HG03521 (cell line): ENCODE results near the gene MGST2.

Source experiments
- ATAC-seq: cut with Tn5 transposase; IDR thresholded peaks from one replicate; pipeline ENCODE4 v1.9.1; 2021; ENCODE audit warnings: mild to moderate bottlenecking, moderate library complexity; ENCODE audit not compliant: unreplicated experiment

Gene MGST2

GRCh38 chr4:139669335-139669734, 3.7 kb downstream of the MGST2 start:
- ATAC-seq: no peak

GRCh38 chr4:139669890-139670289, 4.3 kb downstream of the MGST2 start:
- ATAC-seq: no peak

GRCh38 chr4:139670775-139671174, 5.2 kb downstream of the MGST2 start:
- no peak for ATAC-seq

- no peak for ATAC-seq
Observed at GRCh38 chr4:139672215-139672614, 6.6 kb downstream of the MGST2 start.

GRCh38 chr4:139672732-139673131, 7.1 kb downstream of the MGST2 start:
- no peak for ATAC-seq

- no peak for ATAC-seq
Observed at GRCh38 chr4:139674875-139675550, 9.4 kb downstream of the MGST2 start.

GRCh38 chr4:139675651-139676050, 10.0 kb downstream of the MGST2 start:
- no peak for ATAC-seq

GRCh38 chr4:139676365-139676764, 10.7 kb downstream of the MGST2 start:
- ATAC-seq: no peak

- ATAC-seq: no peak
Observed at GRCh38 chr4:139676913-139677585, 11.4 kb downstream of the MGST2 start.

- ATAC-seq: no peak
Observed at GRCh38 chr4:139682309-139682708, 16.7 kb downstream of the MGST2 start.

GRCh38 chr4:139682741-139683151, 17.1 kb downstream of the MGST2 start:
- ATAC-seq: no peak

GRCh38 chr4:139684351-139684750, 18.7 kb downstream of the MGST2 start:
- ATAC-seq: no peak

- ATAC-seq: no peak
Observed at GRCh38 chr4:139685180-139685579, 19.6 kb downstream of the MGST2 start.

- no peak for ATAC-seq
Observed at GRCh38 chr4:139686130-139686529, 20.5 kb downstream of the MGST2 start.

- no peak for ATAC-seq
Observed at GRCh38 chr4:139686988-139687387, 21.4 kb downstream of the MGST2 start.

- ATAC-seq: no peak
Observed at GRCh38 chr4:139689093-139689722, 23.6 kb downstream of the MGST2 start.

GRCh38 chr4:139690419-139690818, 24.8 kb downstream of the MGST2 start:
- no peak for ATAC-seq

GRCh38 chr4:139692309-139693012, 26.8 kb downstream of the MGST2 start:
- ATAC-seq: no peak

GRCh38 chr4:139694522-139695107, 29.0 kb downstream of the MGST2 start:
- no peak for ATAC-seq

GRCh38 chr4:139696491-139696890, 30.9 kb downstream of the MGST2 start:
- ATAC-seq: no peak
